Keratinocyte (primary cell): Measurements from ENCODE around the gene TBC1D3B. TPM values are rescaled to one million over a fixed set of nuclear protein-coding genes. Genes with fewer than 3 reads are reported as not detected.

ENCODE experiments used
- DNase-seq: peaks from one replicate; pipeline ENCODE4 v3.0.0-alpha.2; 2011; ENCODE audit warnings: low read depth, missing footprints, low spot score
- FAIRE-seq: peaks from 2 replicates; lab custom pipeline; 2011; peaks lifted over from hg19 to GRCh38; lab: Jason Lieb, UNC
- H2AFZ ChIP-seq: 2 replicates; pipeline ENCODE4 v1.6.0; 2012; ENCODE audit warnings: low read length, control low read depth, inconsistent platforms; ENCODE audit not compliant: control insufficient read depth
- H3K27ac ChIP-seq: 2 replicates; pipeline ENCODE4 v1.5.1; 2011; ENCODE audit warnings: low read length; ENCODE audit not compliant: control insufficient read depth, insufficient read depth
- H3K27me3 ChIP-seq: 3 replicates; pipeline ENCODE4 v1.6.0; 2011; ENCODE audit warnings: low read length; ENCODE audit not compliant: control insufficient read depth, insufficient read depth; ENCODE audit errors: extremely low read depth
- H3K36me3 ChIP-seq, 2 experiments: 2 replicates in 1 of 2; 3 replicates in 1 of 2; pipeline ENCODE4 v1.5.1; 2011; ENCODE audit warnings: low read length in 2 of 2, mild to moderate bottlenecking in 1 of 2; ENCODE audit not compliant: control insufficient read depth in 2 of 2, insufficient read depth in 2 of 2; ENCODE audit errors: extremely low read depth in 1 of 2
- H3K4me1 ChIP-seq: 3 replicates; pipeline ENCODE4 v1.5.1; 2011; ENCODE audit warnings: low read length; ENCODE audit not compliant: control insufficient read depth, insufficient read depth; ENCODE audit errors: extremely low read depth
- H3K4me2 ChIP-seq: 3 replicates; pipeline ENCODE4 v1.6.0; 2011; ENCODE audit warnings: low read depth, low read length; ENCODE audit not compliant: control insufficient read depth, insufficient read depth; ENCODE audit errors: extremely low read depth
- H3K4me3 ChIP-seq, 3 experiments: fragments of 200-600 bp in 1 of 3; sonication (generic) in 1 of 3; 2 replicates in 2 of 3; 3 replicates in 1 of 3; pipeline ENCODE4 v1.5.1; 2011 to 2016; ENCODE audit warnings: low read length in 3 of 3, mild to moderate bottlenecking in 3 of 3, control low read depth in 2 of 3, inconsistent platforms in 1 of 3, low read depth in 1 of 3, mixed read lengths in 1 of 3, mixed run types in 1 of 3, moderate library complexity in 1 of 3; ENCODE audit not compliant: control insufficient read depth in 2 of 3, insufficient read depth in 2 of 3; ENCODE audit errors: extremely low read depth in 1 of 3
- H3K79me2 ChIP-seq: 2 replicates; pipeline ENCODE4 v1.6.0; 2012; ENCODE audit warnings: low read length; ENCODE audit not compliant: control insufficient read depth, insufficient read depth
- H3K9ac ChIP-seq: 3 replicates; pipeline ENCODE4 v1.6.0; 2011; ENCODE audit warnings: low read length; ENCODE audit not compliant: control insufficient read depth, insufficient read depth; ENCODE audit errors: extremely low read depth
- H3K9me1 ChIP-seq: 3 replicates; pipeline ENCODE4 v1.6.0; 2011; ENCODE audit warnings: low read length; ENCODE audit not compliant: control insufficient read depth, insufficient read depth; ENCODE audit errors: extremely low read depth
- H3K9me3 ChIP-seq: 2 replicates; pipeline ENCODE4 v1.5.1; 2012; ENCODE audit warnings: low read depth, low read length; ENCODE audit not compliant: control insufficient read depth
- H4K20me1 ChIP-seq: 3 replicates; pipeline ENCODE4 v1.6.0; 2011; ENCODE audit warnings: low read length; ENCODE audit not compliant: control insufficient read depth, insufficient read depth; ENCODE audit errors: extremely low read depth
- CTCF ChIP-seq, 3 experiments: IDR thresholded peaks in 1 of 3; conservative IDR thresholded peaks in 1 of 3; optimal IDR thresholded peaks in 1 of 3; 2 replicates in 2 of 3; 3 replicates in 1 of 3; pipeline versions ENCODE3 to v1.5.1; 2011; ENCODE audit warnings: low read length in 3 of 3, mild to moderate bottlenecking in 3 of 3, moderate library complexity in 2 of 3, control low read depth in 1 of 3, inconsistent platforms in 1 of 3; ENCODE audit not compliant: insufficient read depth in 2 of 3; ENCODE audit errors: extremely low read depth in 1 of 3
- EZH2 ChIP-seq: IDR thresholded peaks from one replicate; pipeline ENCODE4 v1.6.1; 2012; ENCODE audit warnings: inconsistent platforms, mild to moderate bottlenecking, low read length, moderate library complexity
- dilution Hi-C: fragments of 300-500 bp; cut with MboI; formaldehyde crosslinking; loops from one replicate; pipeline ENCODE4 v1.7.0; 2020; ENCODE audit warnings: low sequenced_read_pairs; ENCODE audit not compliant: extremely low pct_ligation_motif_present
- polyA plus RNA-seq, 5 experiments: library from polyadenylated mRNA; depleted of rRNA in 3 of 5; stranded (reverse) in 3 of 5; stranded (forward) in 1 of 5; unstranded in 1 of 5; fragments of >200 nt; gene quantifications; 1 replicate in 1 of 5; 2 replicates in 3 of 5; 3 replicates in 1 of 5; pipeline versions ENCODE4 v1.2.1 to v1.2.3, GENCODE V29; 2011 to 2012; ENCODE audit warnings: missing spikeins in 2 of 5, low read depth in 1 of 5, low replicate concordance in 1 of 5

The TBC1D3B gene
- polyA plus RNA-seq, 1 donor (not counting 4 experiments of a cell fraction or from before 2014, with no cell fraction given): 0.71 TPM

DNA sequence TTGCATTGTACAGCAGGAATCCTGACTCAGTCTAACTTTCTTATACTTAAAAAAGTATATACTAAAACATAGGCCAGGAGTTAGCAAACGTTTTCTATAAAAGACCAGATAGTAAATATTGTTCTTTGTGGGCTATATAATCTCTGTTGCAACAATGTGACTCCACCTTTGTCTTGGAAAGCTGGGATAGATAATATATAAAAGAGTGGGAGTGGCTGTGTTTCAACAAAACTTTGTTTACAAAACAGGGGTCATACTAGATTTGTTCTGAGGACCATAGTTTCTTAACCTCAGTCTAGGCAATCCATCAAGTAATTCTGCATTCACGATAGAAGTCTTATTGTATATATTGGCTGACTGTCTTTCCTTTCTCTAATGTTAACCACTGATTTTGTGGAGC, 9.0 kb upstream of the TBC1D3B start:
- H3K9me3 ChIP-seq: peaks cover 2% of the 10 kb centered on the region
- H3K27ac ChIP-seq: no peak overlapping the region
- H3K4me3 ChIP-seq: no peak overlapping the region
- no peak overlapping the region for H3K4me2 ChIP-seq
- no peak overlapping the region for H2AFZ ChIP-seq
- no peaks in the 10 kb centered on the region for H3K9me1 ChIP-seq
- H4K20me1 ChIP-seq: no peaks in the 10 kb centered on the region
- no peak overlapping the region for H3K9ac ChIP-seq
- FAIRE-seq (no peak), DNase-seq (no peak)
- dilution Hi-C loops: no loop called here
- peaks cover 13% of the 10 kb centered on the region for H3K4me1 ChIP-seq
- no peaks in the 10 kb centered on the region for H3K36me3 ChIP-seq
- H3K27me3 ChIP-seq: peaks cover 19% of the 10 kb centered on the region
- TF ChIP-seq EZH2 (no peak), CTCF (optimal IDR thresholded peaks at IDR 0.05 in 1 of 3, IDR thresholded peaks at IDR 0.05 in 1 of 3, conservative IDR thresholded peaks at IDR 0.05 in 1 of 3; ENCODE audit: extremely low read depth in 1 of 3, insufficient read depth in 2 of 3, low read length in 3 of 3) (no peak)
- H3K79me2 ChIP-seq: no peaks in the 10 kb centered on the region

DNA sequence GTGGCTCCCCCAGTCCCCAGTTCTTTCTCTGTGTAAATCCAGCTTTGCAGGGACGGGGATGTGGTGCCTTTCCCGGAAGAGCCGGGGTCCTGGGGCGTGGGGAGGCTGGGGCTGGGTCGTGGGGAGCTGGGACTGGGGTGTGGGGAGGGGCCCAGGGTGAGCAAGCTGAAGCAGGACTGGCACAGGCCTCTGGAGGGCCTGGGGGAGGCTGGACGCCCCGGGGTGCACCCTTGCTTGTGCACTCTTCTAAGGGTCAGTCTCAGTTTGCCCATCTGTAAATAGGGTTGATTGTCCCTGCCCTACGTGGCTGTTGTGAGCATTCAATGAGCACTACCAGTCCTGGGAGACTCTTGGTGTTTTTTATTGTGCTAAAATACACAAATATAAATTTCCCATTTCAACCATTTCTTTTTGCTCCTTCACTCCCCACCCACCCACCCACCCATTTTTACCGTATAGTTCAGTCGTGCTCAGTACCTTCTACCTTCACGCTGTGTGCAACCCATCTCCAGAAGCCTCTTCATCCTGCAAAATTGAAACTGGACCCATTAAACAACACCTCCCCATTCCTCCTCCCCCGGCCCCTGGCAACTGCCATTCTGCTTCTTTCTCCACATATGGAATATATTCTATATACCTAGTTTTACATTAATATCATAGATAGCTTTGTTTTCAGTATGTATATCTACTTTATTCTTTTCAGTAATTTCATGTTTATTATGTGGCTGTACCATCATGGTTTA, 7.8 kb upstream of the TBC1D3B start:
- FAIRE-seq (no peak), DNase-seq (no peak)
- TF ChIP-seq EZH2: no peak
- no peak for TF ChIP-seq CTCF (optimal IDR thresholded peaks at IDR 0.05 in 1 of 3, IDR thresholded peaks at IDR 0.05 in 1 of 3, conservative IDR thresholded peaks at IDR 0.05 in 1 of 3; ENCODE audit: extremely low read depth in 1 of 3, insufficient read depth in 2 of 3, low read length in 3 of 3)
- H3K27me3 ChIP-seq: peaks cover 19% of the 10 kb centered on the region
- peaks cover 13% of the 10 kb centered on the region for H3K4me1 ChIP-seq
- H2AFZ ChIP-seq: peak overlapping the region; percentile 90
- H3K9me1 ChIP-seq: no peaks in the 10 kb centered on the region
- no peak overlapping the region for H3K9ac ChIP-seq
- no peak overlapping the region for H3K27ac ChIP-seq
- H3K36me3 ChIP-seq: no peaks in the 10 kb centered on the region
- H3K4me2 ChIP-seq: peak overlapping the region; percentile 83
- H3K4me3 ChIP-seq: peak overlapping the region; percentile 56 to 88 (median 69)
- no peaks in the 10 kb centered on the region for H4K20me1 ChIP-seq
- H3K9me3 ChIP-seq: peaks cover 2% of the 10 kb centered on the region
- H3K79me2 ChIP-seq: no peaks in the 10 kb centered on the region
- dilution Hi-C loops: no loop called here
